Measurements from ENCODE around the gene CCDC73.
A peak's percentile ranks its signal among the peaks of the same experiment; 100 is the strongest.

The CCDC73 gene

GRCh38 chr11:32586576-32587190 is 207.8 kb downstream of the CCDC73 start:
- DNase-seq (ENCODE audit: low spot score): peak; percentile 26

DNA sequence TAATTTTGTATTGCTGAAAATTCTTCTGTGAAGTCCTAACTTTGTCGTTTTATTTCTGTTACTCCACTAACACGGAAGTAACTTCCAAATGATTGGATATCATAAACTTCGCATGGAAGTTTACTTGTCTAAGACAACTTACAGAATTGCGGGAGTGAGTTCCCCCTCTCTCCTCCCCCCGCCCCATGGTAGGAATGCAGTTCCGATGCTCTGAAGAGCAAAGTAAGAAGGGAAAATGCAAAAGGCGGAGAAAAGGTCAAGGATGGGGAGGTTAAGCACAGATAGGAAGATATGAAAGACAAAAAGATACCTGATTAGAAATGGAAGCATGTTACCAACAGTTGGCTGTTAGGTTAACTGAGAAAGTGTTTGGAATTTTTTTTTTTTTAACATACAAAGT is 209.5 kb downstream of the CCDC73 start:
- DNase-seq (ENCODE audit: low spot score): no peak

DNA sequence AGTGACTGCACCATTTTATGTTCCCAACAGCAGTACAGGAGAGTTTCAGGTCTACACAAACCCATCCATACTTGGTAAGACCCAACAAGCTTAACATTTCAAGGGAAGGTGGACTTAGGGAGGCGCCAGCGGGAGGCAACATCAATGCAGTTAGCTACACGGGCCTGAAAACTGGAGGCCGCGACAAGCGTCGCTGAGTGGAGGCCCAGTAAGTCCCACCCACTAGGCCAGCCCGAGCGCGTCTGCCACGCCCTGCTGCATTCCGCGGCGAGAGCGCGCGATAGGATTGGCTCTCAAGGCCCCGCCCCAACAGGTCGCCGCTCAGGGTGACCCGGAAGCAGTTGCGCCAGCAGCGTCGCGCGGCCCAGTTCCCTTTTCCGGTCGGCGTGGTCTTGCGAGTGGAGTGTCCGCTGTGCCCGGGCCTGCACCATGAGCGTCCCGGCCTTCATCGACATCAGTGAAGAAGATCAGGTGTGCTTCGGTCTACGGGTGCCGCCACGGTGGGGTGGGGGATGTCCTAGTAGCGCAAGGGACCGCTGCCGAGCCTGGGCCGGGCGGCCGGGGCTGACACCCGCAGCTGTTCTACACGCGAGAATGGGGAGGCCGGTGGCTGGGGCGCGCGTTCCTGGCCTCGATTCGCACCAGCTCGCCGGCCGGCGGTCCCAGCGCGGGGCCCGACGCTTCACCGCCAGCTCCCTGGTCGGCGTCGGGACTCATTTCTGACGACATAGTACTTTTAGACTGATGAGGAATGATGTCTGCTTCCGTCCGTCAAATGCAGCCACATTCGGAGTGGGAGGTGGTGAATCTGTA is 210.8 kb downstream of the CCDC73 start, which contains the start of gene EIF3M:
TSS of gene EIF3M (plus strand) at position 373 of the 813 bp plus-strand sequence. CDS start at position 430, 57 bp downstream.
- peak; percentile 95 for DNase-seq (ENCODE audit: low spot score)

- DNase-seq (ENCODE audit: low spot score): no peak
Observed at GRCh38 chr11:32581556-32581955, 212.9 kb downstream of the CCDC73 start.

DNA sequence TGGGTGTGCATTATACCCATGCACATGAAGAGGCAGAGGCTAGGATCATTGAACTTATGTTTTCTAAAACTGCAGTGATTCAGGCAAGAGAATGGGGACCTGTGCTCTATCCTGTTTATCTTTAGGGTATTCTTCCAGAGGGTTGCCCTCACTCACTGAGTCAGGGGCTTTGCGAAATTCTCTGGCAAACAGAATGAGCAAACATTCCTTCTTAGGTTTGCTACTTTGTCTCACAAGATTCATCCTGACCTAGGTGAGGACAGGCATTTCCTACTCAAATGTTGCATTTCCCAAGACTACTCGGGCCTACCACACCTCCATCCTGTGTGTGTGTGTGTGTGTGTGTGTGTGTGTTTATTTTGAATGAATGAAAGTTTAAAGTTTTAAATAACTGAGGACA is 213.5 kb downstream of the CCDC73 start:
- DNase-seq (ENCODE audit: low spot score): no peak

DNA sequence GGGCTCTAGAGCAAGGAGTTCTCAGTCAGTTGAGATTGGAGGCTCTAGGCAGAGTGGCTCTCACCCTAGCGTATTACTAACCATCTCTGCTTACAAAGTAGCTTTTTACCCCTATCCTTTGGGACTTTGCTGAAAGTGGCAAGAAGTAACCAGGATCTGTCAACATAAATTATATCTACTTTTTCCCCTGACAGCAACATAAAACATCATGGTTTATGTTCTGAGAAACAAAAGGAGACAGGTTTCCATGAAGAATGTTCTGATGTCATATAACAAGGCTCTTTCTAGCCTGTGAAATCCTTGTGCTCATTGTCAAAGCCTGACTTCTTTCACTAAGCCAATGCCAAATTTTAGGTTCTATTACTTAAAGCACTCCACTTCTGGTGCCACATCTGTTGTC is 218.0 kb downstream of the CCDC73 start:
- DNase-seq (ENCODE audit: low spot score): no peak

GRCh38 chr11:32575070-32575469 is 219.4 kb downstream of the CCDC73 start:
- no peak for DNase-seq (ENCODE audit: low spot score)

DNA sequence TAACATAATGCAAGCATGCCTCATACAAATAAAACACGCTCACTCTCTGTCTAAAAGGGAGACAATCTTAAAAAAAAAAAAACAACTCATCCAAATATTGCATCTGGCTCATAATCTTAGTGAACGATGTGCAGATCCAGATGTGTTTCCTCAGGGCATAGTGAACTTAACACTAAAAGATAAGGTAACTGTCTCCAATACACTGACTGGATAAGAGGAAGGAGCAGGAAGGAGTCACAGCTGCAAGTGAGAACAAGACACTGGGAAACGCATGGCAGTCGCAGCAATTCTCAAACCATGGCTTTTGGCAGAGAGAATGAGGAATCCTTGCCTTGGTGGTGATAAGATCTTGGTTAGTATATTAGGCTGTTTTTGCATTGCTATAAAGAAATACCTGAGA is 220.0 kb downstream of the CCDC73 start:
- no peak for DNase-seq (ENCODE audit: low spot score)

- DNase-seq (ENCODE audit: low spot score): no peak
Observed at GRCh38 chr11:32573228-32573627, 221.2 kb downstream of the CCDC73 start.

DNA sequence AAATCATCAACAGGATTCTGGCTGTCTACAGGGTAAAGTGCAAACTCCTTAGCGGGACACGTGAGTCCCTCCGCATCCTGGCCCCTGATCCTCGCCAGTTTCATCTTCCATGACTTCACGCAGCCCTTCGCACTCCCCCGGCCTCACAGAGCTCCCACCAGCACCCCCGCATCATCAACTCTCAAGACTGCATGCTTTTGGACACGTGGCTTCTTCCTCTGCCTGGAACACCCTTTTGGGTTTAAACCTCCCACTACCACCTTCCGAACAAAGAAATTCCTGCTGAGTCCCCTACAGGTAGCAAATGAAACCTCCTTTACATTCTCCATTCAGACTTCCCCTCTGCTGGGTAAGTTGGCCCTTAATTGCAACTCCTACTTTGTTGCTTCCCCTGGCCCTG is 223.4 kb downstream of the CCDC73 start:
- no peak for DNase-seq (ENCODE audit: low spot score)

DNA sequence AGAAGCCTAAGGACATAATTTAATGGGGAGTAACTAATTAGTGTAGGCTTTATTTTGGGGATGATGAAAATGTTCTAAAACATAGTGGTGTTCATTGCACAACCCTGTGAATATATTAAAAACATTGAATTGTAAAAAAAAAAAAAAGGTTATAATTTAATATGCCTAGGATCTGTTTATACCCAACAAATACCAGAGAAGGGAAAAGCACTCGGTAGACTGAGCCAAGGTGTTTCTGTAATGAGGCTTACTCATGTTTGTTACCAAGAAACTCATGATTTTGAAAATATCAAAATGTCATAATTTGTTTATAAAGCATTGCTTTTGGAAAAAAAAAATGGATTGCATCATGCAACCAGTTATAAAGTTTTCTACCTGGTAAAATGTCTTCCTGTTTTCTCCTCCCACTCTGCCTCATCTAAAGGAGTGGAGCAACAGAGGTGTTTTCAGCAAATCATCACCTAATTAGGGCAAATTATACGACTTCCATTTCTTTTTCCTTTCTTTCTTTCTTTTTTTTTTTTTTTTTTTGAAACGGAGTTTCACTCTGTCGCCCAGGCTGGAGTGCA is 225.1 kb downstream of the CCDC73 start:
- DNase-seq (ENCODE audit: low spot score): no peak

DNA sequence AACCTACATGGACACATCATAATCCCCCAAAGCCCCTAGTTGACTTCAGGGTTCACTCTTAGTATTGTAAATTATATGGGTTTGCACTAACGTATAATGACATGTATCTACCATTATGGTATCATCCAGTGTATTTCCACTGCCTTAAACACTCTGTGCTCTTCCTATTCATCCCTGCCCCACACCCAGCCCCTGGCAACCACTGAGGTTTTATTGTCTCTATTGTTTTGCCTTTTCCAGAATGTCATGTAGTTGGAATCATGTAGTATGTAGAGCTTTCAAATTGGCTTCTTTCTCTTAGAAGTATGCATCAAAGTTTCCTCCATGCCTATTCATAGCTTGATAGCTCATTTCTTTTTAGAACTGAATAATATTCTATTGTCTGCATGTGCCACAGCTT is 227.3 kb downstream of the CCDC73 start:
- DNase-seq (ENCODE audit: low spot score): no peak

DNA sequence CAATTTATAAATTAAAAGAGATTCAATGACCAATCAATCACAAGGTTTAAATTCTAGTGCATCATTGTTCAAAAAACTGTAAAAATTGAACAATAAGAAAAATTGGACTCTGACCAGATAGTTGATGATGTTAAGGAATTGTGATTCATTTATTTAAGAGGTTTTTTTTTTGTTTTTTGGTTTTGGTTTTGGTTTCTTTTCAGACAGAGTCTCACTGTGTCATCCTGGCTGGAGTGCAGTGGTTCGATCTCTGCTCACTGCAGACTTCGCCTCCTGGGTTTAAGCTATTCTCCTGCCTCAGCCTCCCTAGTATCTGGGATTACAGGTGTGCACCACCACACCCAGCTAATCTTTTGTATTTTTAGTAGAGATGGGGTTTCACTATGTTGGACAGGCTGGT is 227.9 kb downstream of the CCDC73 start:
- DNase-seq (ENCODE audit: low spot score): no peak

DNA sequence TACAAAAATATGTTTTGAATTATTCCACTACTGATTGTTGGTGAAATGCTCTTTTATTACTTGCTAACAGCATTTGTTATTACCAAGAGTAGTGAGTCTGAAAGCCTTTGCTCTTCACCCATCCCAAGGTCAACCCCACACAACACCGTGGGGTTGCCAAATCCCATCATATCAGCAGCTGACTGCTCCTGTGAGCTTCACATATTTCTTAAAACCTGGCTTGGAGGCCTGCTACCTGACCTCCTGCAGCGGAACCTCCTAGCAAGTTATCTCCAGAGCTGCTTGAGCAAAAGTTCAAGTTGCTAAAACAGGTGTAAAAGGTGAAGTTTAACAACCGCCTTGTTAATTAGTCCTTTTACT is 230.9 kb downstream of the CCDC73 start:
- DNase-seq (ENCODE audit: low spot score): no peak

DNA sequence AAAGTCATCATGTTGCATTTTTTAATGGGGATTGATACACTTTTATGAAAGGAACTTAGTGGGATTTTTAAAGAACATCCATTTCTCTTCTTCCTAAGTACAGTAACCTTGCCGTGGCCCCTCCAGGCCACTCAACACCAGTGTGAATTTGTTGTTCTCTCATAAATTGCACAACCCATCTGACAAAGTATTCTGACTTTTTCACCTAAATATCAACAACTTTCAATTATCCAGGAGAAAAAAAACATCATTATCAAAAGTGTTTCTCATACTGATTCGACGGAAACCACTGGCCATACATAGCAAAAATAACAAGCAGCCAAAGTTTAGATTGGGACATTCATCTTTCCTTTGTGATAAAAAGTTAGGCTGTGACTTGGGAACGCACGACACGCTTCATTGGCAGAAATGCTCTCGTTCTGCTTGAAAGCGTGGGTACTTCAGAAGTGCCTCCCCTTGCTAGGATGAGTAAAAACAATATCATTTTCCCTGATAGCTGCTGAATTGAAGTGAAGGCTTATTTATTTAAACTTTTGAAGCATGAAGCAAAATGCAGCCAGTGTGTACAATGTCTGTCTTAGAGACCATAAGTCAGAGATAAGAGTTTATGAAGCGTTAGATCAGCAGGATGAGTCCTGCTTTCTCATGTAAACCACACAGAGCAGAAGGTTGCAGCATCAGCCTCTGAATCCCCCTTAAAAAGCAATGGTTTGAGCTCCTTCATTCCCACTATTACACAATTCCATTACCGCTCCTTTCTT is 231.4 kb downstream of the CCDC73 start:
- no peak for DNase-seq (ENCODE audit: low spot score)

GRCh38 chr11:32561835-32562234 is 232.6 kb downstream of the CCDC73 start:
- DNase-seq (ENCODE audit: low spot score): no peak

- no peak for DNase-seq (ENCODE audit: low spot score)
Observed at GRCh38 chr11:32555895-32556294, 238.6 kb downstream of the CCDC73 start.

GRCh38 chr11:32555091-32555490 is 239.4 kb downstream of the CCDC73 start:
- DNase-seq (ENCODE audit: low spot score): no peak

All from kidney capillary endothelial cell (primary cell).